K562 (cell line): ENCODE measurements around the gene NOD1. TPM values are rescaled to one million over a fixed set of nuclear protein-coding genes. Genes with fewer than 3 reads are reported as not detected.

Experiments used
- ATAC-seq: fragments of 200-7000 bp; cut with Tn5 transposase; 3 replicates; pipeline ENCODE4 v1.9.1; 2020; ENCODE audit warnings: moderate library complexity
- BruUV-seq: library from RNA; stranded (reverse); fragments of 400-500 nt; replicated peaks from 2 replicates; lab custom pipeline; 2021; lab: Mats Ljungman, UMichigan
- CTCF ChIA-PET: fragments of 300-600 bp; formaldehyde crosslinking; extraction: SDS; loops from one replicate; lab custom pipeline; 2021; ENCODE audit warnings: low intra/inter-chr PET ratio; lab: Yijun Ruan, JAX
- POLR2A ChIA-PET: fragments of 300-600, 350-650 bp; sonication (Branson Sonifier 250); formaldehyde crosslinking; extraction: SDS; loops from one replicate; lab custom pipeline; 2021; ENCODE audit warnings: antibody characterized with exemption, inconsistent platforms; lab: Yijun Ruan, JAX
- DNase-seq, 4 experiments: peaks; one replicate each; pipeline versions ENCODE4 v3.0.0 to v3.0.0-alpha.2; 2011 to 2018; ENCODE audit warnings: low spot score in 3 of 4, mixed read lengths in 3 of 4; ENCODE audit errors: extremely low read depth in 1 of 4
- FAIRE-seq: peaks from 2 replicates; lab custom pipeline; 2011; peaks lifted over from hg19 to GRCh38; lab: Jason Lieb, UNC
- H2AFZ ChIP-seq: 2 replicates; pipeline ENCODE4 v1.6.0; 2011; ENCODE audit warnings: low read depth, low read length, control low read depth, inconsistent platforms
- H3K27ac ChIP-seq: fragments of 200-600 bp; 3 replicates; pipeline ENCODE4 v1.8.0; 2011; ENCODE audit warnings: low read depth, mild to moderate bottlenecking, control low read depth, inconsistent platforms, low read length, moderate library complexity, mixed read lengths; ENCODE audit errors: extremely low read depth
- H3K27me3 ChIP-seq, 2 experiments: fragments of 300-600 bp in 1 of 2; 2 replicates in 1 of 2; 3 replicates in 1 of 2; pipeline versions ENCODE4 v1.6.0 to v1.8.0; 2011; ENCODE audit warnings: inconsistent platforms in 2 of 2, low read length in 2 of 2, mild to moderate bottlenecking in 1 of 2, mixed read lengths in 1 of 2, moderate library complexity in 1 of 2; ENCODE audit not compliant: control insufficient read depth in 2 of 2, insufficient read depth in 2 of 2
- H3K36me3 ChIP-seq: fragments of 300-600 bp; 3 replicates; pipeline ENCODE4 v1.8.0; 2011; ENCODE audit warnings: mild to moderate bottlenecking, low read length, inconsistent platforms; ENCODE audit not compliant: control insufficient read depth, insufficient read depth
- H3K4me1 ChIP-seq, 2 experiments: fragments of 200-600 bp in 1 of 2; replicated peaks in 1 of 2; 2 replicates in 1 of 2; 3 replicates in 1 of 2; pipeline versions ENCODE4 v1.5.1 to v1.8.0; 2011; ENCODE audit warnings: inconsistent platforms in 2 of 2, low read length in 2 of 2, mild to moderate bottlenecking in 1 of 2, mixed read lengths in 1 of 2, moderate library complexity in 1 of 2; ENCODE audit not compliant: control insufficient read depth in 2 of 2, insufficient read depth in 2 of 2
- H3K4me2 ChIP-seq: 2 replicates; pipeline ENCODE4 v1.6.1; 2011; ENCODE audit warnings: low read length, control low read depth, inconsistent platforms, mixed read lengths; ENCODE audit not compliant: insufficient read depth
- H3K4me3 ChIP-seq: fragments of 200-600 bp; sonication (generic), shearing (Covaris generic); 2 replicates; pipeline ENCODE4 v1.5.1; 2016; ENCODE audit warnings: control low read depth, inconsistent platforms
- H3K79me2 ChIP-seq: fragments of 200-600 bp; 3 replicates; pipeline ENCODE4 v1.8.0; 2011; ENCODE audit warnings: low read length, inconsistent platforms; ENCODE audit not compliant: control insufficient read depth, insufficient read depth
- H3K9ac ChIP-seq, 2 experiments: 2 replicates each; pipeline versions ENCODE4 v1.6.0 to v1.6.1; 2011; ENCODE audit warnings: low read depth in 2 of 2, low read length in 2 of 2, control low read depth in 1 of 2, inconsistent platforms in 1 of 2, mild to moderate bottlenecking in 1 of 2, mixed read lengths in 1 of 2; ENCODE audit not compliant: insufficient read depth in 1 of 2
- H3K9me1 ChIP-seq: one replicate; pipeline ENCODE4 v1.6.0; 2011; ENCODE audit warnings: inconsistent platforms, mild to moderate bottlenecking, low read length, moderate library complexity; ENCODE audit not compliant: control insufficient read depth, insufficient read depth
- H3K9me3 ChIP-seq: replicated peaks from 2 replicates; pipeline ENCODE4 v1.5.1; 2011; ENCODE audit warnings: low read depth, low read length, inconsistent platforms; ENCODE audit not compliant: control insufficient read depth, insufficient read depth
- H4K20me1 ChIP-seq: replicated peaks from 2 replicates; pipeline ENCODE4 v1.6.1; 2011; ENCODE audit warnings: low read length, inconsistent platforms, mixed read lengths; ENCODE audit not compliant: control insufficient read depth, insufficient read depth
- CBFA2T3 ChIP-seq: fragments of 450-650 bp; IDR thresholded peaks from 2 replicates; pipeline ENCODE4 v1.6.1; 2017
- CCAR2 ChIP-seq: fragments of 200-400 bp; formaldehyde crosslinking; IDR thresholded peaks from 2 replicates; pipeline ENCODE4 v1.6.1; 2017; ENCODE audit warnings: mild to moderate bottlenecking, low read depth, low read length
- ELF4 ChIP-seq: fragments of 450-650 bp; formaldehyde crosslinking; IDR thresholded peaks from 2 replicates; pipeline ENCODE4 v1.4.0; 2022; ENCODE audit warnings: missing genetic modification characterization
- FOXK1 ChIP-seq: sonication (generic); formaldehyde crosslinking; IDR thresholded peaks from 2 replicates; pipeline ENCODE4 v1.8.0; 2022; ENCODE audit warnings: missing genetic modification reagents, mild to moderate bottlenecking, borderline replicate concordance
- LCOR ChIP-seq: sonication (generic); formaldehyde crosslinking; IDR thresholded peaks from 2 replicates; pipeline ENCODE4 v1.8.0; 2022; ENCODE audit warnings: mild to moderate bottlenecking, missing genetic modification reagents
- MAFG ChIP-seq: fragments of 450-650 bp; conservative IDR thresholded peaks from 2 replicates; pipeline ENCODE4 v1.6.1; 2016; ENCODE audit warnings: missing genetic modification characterization, missing compliant biosample characterization
- MAFK ChIP-seq: IDR thresholded peaks from 2 replicates; pipeline ENCODE4 v1.6.1; 2011; ENCODE audit warnings: low read length, improper control_type of control experiment
- NFE2L1 ChIP-seq: fragments of 450-650 bp; IDR thresholded peaks from 2 replicates; pipeline ENCODE4 v1.6.1; 2016; ENCODE audit warnings: missing genetic modification characterization, low read depth, mild to moderate bottlenecking, missing compliant biosample characterization, moderate library complexity, borderline replicate concordance
- NR3C1 ChIP-seq: sonication (generic); formaldehyde crosslinking; IDR thresholded peaks from 2 replicates; pipeline ENCODE4 v1.8.1; 2022; ENCODE audit warnings: missing genetic modification reagents
- RAD51 ChIP-seq: fragments of 450-650 bp; IDR thresholded peaks from 2 replicates; pipeline ENCODE4 v1.7.1; 2016; ENCODE audit warnings: low read depth, mild to moderate bottlenecking, borderline replicate concordance
- SAP30 ChIP-seq: fragments of 200-600 bp; sonication (generic); IDR thresholded peaks from 2 replicates; pipeline ENCODE4 v1.6.1; 2012; ENCODE audit warnings: borderline replicate concordance, low read depth, mild to moderate bottlenecking, moderate library complexity, low read length, control low read depth, inconsistent platforms; ENCODE audit not compliant: insufficient read depth, poor library complexity, severe bottlenecking
- SMAD1 ChIP-seq: fragments of 150-350 bp; IDR thresholded peaks from 2 replicates; pipeline ENCODE4 v1.6.1; 2014; ENCODE audit warnings: low read length, low read depth; ENCODE audit not compliant: partially characterized antibody
- TAF7 ChIP-seq: fragments of 450-650 bp; IDR thresholded peaks from 2 replicates; pipeline ENCODE4 v1.6.1; 2016; ENCODE audit warnings: missing genetic modification characterization, missing compliant biosample characterization
- ZC3H11A ChIP-seq: IDR thresholded peaks from 2 replicates; pipeline ENCODE4 v1.6.1; 2012; ENCODE audit warnings: low read depth, low read length, improper control_type of control experiment
- ZNF354B ChIP-seq: fragments of 250-450 bp; sonication (Bioruptor Pico); IDR thresholded peaks from 2 replicates; pipeline ENCODE4 v1.4.0; 2020
- ZNF785 ChIP-seq: fragments of 250-450 bp; sonication (Bioruptor Pico); IDR thresholded peaks from 2 replicates; pipeline ENCODE4 v1.4.0; 2020; ENCODE audit warnings: mild to moderate bottlenecking
- WGBS: fragments of 100-300 bp; shearing (Covaris generic); methylation state at CpG from one replicate; pipeline ENCODE4 v1.1.6; 2016; ENCODE audit warnings: low coverage, mixed read lengths; ENCODE audit not compliant: insufficient coverage; ENCODE audit errors: missing lambda C conversion rate; 5-methylcytosine and 5-hydroxymethylcytosine counted together
- in situ Hi-C: fragments of 300-500 bp; cut with MboI; formaldehyde crosslinking; loops from 4 replicates; pipeline ENCODE4 v1.15.0; 2018; ENCODE audit warnings: inconsistent platforms, mixed read lengths
- intact Hi-C: fragments of 100-400 bp; cut with micrococcal nuclease; formaldehyde crosslinking; loops from 2 replicates; pipeline ENCODE4 v1.14.2; 2022
- polyA plus RNA-seq, 8 experiments: library from polyadenylated mRNA; depleted of rRNA in 4 of 8; stranded (reverse) in 5 of 8; unstranded in 3 of 8; fragments of >200 nt; fragmentation: Nextera tagmentation in 2 of 8; fragmentation: Illumina TruSeq in 1 of 8; extraction: Ambion mirVana in 2 of 8; extraction: Trizol in 1 of 8; gene quantifications; 2 replicates each; pipeline versions ENCODE4 v1.2.1 to v1.2.3, GENCODE V29; 2011 to 2014; ENCODE audit warnings: inconsistent platforms in 1 of 8, missing spikeins in 1 of 8
- total RNA-seq, 7 experiments: library from RNA; depleted of rRNA in 6 of 7; stranded (reverse); fragments of >200 nt in 6 of 7; fragmentation: Illumina TruSeq in 2 of 7; extraction: Trizol in 2 of 7; gene quantifications; 2 replicates each; pipeline versions ENCODE4 v1.2.1 to v1.2.3, GENCODE V29; 2011 to 2021; ENCODE audit warnings: low replicate concordance in 1 of 7
- TF ChIP-seq, protein P1 (sequence below): IDR thresholded peaks from 2 replicates; pipeline ENCODE4 v1.6.1; 2016; ENCODE audit warnings: missing genetic modification characterization, missing compliant biosample characterization
- TF ChIP-seq, protein P2 (sequence below): fragments of 250-450 bp; sonication (Bioruptor Pico); IDR thresholded peaks from 2 replicates; pipeline ENCODE4 v1.5.0; 2021; ENCODE audit warnings: mild to moderate bottlenecking, moderate library complexity
- TF ChIP-seq, protein P3 (sequence below): fragments of 450-650 bp; IDR thresholded peaks from 2 replicates; pipeline ENCODE4 v1.6.1; 2017; ENCODE audit warnings: mild to moderate bottlenecking, moderate library complexity

The NOD1 gene
- total and polyA plus RNA-seq, 9 of the 15 experiments (the other 6 are each of a cell fraction or from before 2014, with no cell fraction given): 0.34 to 7.1 (median 4.7) TPM

DNA sequence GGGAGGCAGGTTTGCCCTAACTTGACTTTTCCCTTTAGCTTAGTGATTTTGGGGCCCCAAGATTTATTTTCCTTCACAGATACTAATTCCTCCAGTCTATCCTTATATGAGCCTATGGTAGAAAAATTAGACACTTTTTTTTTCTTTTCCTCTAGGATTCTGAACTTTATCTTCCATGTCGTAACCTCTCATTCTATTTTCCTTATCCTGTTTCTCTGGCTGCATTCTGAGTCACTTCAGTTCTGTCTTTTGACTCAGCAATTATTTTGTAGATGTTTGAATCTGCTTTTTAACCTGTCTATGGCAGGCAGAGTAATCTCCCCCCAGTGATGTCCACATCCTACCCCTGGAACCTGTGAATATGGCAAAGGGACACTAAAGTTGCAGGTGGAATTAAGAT is 7.1 kb upstream of the NOD1 start:
- Histone ChIP-seq H3K36me3 (no peaks in the 10 kb centered on the region), H3K27me3 (no peaks in the 10 kb centered on the region), H3K9me3 (no peaks in the 10 kb centered on the region), H3K9ac (no peak overlapping the region), H3K27ac (no peak overlapping the region), H3K4me1 (peaks cover 0 to 4% of the 10 kb centered on the region in 2 experiments; a peak in 2 of 5 replicates), H3K79me2 (no peaks in the 10 kb centered on the region), H3K9me1 (no peaks in the 10 kb centered on the region), H2AFZ (no peak overlapping the region; the same call in 1 of the 2 replicates), H3K4me3 (no peak overlapping the region), H4K20me1 (no peaks in the 10 kb centered on the region), H3K4me2 (no peak overlapping the region)
- intact Hi-C loops: no loop called here
- BruUV-seq: no TSS peak
- WGBS: 0% methylated on average over 1 of the region's 1 CpG
- FAIRE-seq (no peak), ATAC-seq (peak; percentile 49), DNase-seq (no peak)
- in situ Hi-C loops: no loop called here
- POLR2A ChIA-PET: no interaction called here
- CTCF ChIA-PET: no interaction called here
- no peak for TF ChIP-seq NR3C1 (CRISPR knock-in tag)
- no peak for TF ChIP-seq SAP30
- TF ChIP-seq MAFG: peak; percentile 84
- TF ChIP-seq NFE2L1 (tag): no peak
- peak; percentile 30; the same call in 1 of the 2 replicates for TF ChIP-seq CBFA2T3
- TF ChIP-seq, protein P1, sequence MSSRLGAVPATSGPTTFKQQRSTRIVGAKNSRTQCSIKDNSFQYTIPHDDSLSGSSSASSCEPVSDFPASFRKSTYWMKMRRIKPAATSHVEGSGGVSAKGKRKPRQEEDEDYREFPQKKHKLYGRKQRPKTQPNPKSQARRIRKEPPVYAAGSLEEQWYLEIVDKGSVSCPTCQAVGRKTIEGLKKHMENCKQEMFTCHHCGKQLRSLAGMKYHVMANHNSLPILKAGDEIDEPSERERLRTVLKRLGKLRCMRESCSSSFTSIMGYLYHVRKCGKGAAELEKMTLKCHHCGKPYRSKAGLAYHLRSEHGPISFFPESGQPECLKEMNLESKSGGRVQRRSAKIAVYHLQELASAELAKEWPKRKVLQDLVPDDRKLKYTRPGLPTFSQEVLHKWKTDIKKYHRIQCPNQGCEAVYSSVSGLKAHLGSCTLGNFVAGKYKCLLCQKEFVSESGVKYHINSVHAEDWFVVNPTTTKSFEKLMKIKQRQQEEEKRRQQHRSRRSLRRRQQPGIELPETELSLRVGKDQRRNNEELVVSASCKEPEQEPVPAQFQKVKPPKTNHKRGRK (tag): no peak
- TF ChIP-seq CCAR2: no peak
- TF ChIP-seq, protein P2, sequence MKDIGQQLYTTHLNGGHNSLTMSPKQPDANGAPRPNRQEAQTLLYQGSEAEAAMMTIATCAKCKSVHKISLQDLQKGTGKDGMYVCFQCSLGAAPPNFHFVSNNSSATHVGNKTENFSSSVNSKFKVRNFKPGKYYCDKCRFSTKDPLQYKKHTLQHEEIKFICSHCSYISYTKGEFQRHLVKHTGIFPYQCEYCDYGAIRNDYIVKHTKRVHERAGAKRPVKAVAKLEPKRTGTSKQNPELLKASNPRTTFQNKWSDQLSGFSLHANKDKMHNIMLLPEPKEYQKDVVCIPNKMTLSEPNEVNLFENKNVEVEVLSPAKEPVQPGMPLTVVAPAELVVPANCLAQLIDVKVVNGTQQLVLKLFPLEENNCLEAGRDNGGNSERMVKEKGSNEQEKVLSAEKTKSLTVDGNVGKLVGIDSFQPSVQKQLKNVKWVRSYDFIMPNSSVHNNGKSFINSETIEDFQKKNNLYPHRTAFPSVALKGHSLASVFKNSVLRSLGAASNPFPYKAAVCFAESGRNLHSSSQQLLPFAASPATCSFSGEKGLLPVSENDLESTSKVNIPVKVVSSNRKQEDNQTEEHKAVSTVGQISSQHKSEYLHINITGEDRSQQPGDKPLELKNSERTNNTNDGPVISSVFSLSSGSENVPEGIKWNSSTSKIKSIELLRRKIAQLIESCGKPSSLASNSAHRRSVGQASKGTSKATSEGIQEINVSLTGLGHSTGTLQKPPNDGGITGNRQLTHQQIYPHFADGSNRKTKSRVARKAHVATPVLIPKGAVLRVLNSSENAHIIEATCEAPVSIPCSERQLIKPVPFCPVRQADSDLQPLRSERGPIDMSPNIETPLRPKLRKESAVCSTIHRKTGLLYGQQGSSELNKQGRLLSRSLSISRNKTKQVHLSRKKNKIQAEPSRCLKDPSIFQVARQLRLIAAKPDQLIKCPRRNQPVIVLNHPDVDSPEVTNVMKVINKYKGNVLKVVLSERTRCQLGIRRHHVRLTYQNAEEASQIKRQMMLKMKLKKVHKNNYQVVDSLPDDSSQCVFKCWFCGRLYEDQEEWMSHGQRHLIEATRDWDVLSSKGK (CRISPR knock-in tag): no peak
- no peak for TF ChIP-seq ZNF354B (CRISPR knock-in tag)
- no peak for TF ChIP-seq RAD51
- TF ChIP-seq, protein P3, sequence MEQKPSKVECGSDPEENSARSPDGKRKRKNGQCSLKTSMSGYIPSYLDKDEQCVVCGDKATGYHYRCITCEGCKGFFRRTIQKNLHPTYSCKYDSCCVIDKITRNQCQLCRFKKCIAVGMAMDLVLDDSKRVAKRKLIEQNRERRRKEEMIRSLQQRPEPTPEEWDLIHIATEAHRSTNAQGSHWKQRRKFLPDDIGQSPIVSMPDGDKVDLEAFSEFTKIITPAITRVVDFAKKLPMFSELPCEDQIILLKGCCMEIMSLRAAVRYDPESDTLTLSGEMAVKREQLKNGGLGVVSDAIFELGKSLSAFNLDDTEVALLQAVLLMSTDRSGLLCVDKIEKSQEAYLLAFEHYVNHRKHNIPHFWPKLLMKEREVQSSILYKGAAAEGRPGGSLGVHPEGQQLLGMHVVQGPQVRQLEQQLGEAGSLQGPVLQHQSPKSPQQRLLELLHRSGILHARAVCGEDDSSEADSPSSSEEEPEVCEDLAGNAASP: no peak
- TF ChIP-seq TAF7: no peak
- TF ChIP-seq LCOR: no peak
- TF ChIP-seq ZNF785 (CRISPR knock-in tag): no peak
- no peak for TF ChIP-seq SMAD1
- no peak for TF ChIP-seq FOXK1 (CRISPR knock-in tag)
- no peak for TF ChIP-seq ZC3H11A
- TF ChIP-seq ELF4 (CRISPR knock-in tag): no peak
- TF ChIP-seq MAFK: peak; percentile 67
